SW 1271 (cell line): ENCODE results near the gene CXCL10.

Source experiments
- DNase-seq, 2 experiments: peaks; one replicate each; lab custom pipeline; 2025; lab: John Stamatoyannopoulos, UW

Gene CXCL10

GRCh38 chr4:75992462-75992861 is 30.8 kb downstream of the CXCL10 start:
- DNase-seq = no peak

- DNase-seq = no peak
Observed at GRCh38 chr4:75989846-75990528, 33.3 kb downstream of the CXCL10 start.

- DNase-seq = no peak
Observed at GRCh38 chr4:75985116-75985515, 38.2 kb downstream of the CXCL10 start.

- DNase-seq = no peak
Observed at GRCh38 chr4:75980576-75980975, 42.7 kb downstream of the CXCL10 start.

GRCh38 chr4:75976177-75976576 is 47.1 kb downstream of the CXCL10 start:
- no peak for DNase-seq

GRCh38 chr4:75973766-75974165 is 49.5 kb downstream of the CXCL10 start:
- DNase-seq = no peak
